HEK293T (cell line): ENCODE measurements around the gene MPZL1.

Experiments
- BHLHE40 ChIP-seq: fragments of 450-650 bp; IDR thresholded peaks from 2 replicates; pipeline ENCODE4 v1.6.1; 2016; ENCODE audit warnings: mild to moderate bottlenecking, moderate library complexity, borderline replicate concordance
- ELF4 ChIP-seq: fragments of 450-650 bp; IDR thresholded peaks from 2 replicates; pipeline ENCODE4 v1.6.1; 2017; ENCODE audit warnings: antibody characterized with exemption
- FOXK2 ChIP-seq: fragments of 450-650 bp; IDR thresholded peaks from 2 replicates; pipeline ENCODE4 v1.6.1; 2016; ENCODE audit warnings: mild to moderate bottlenecking
- FOXM1 ChIP-seq: fragments of 450-650 bp; IDR thresholded peaks from 2 replicates; pipeline ENCODE4 v1.6.1; 2017; ENCODE audit warnings: mild to moderate bottlenecking, borderline replicate concordance
- HDGF ChIP-seq: fragments of 450-650 bp; IDR thresholded peaks from 2 replicates; pipeline ENCODE4 v1.6.1; 2017; ENCODE audit warnings: antibody characterized with exemption, borderline replicate concordance
- SP1 ChIP-seq: fragments of 450-650 bp; IDR thresholded peaks from 2 replicates; pipeline ENCODE4 v1.6.1; 2017

DNA sequence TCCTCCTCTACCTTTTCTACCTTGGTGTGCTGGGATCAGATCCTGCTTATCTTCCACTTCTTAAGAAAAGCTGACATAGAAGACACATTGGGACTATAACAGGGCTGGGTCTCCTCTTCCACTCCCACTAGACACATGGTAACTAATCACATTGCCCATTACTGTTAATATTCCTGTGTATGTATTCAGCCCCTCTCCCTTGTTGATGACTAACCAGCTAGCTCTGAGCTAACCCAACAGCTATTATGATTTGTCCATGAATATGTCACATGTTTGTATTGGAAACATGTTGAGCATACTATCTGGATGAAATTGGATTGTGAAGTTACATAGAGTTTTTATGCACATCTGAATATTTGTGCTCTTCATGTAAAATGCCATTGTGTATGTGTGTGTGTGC is 52.9 kb downstream of the MPZL1 start:
- TF ChIP-seq HDGF, result no peak
- TF ChIP-seq FOXM1, result no peak
- no peak for TF ChIP-seq FOXK2
- TF ChIP-seq BHLHE40, result no peak
- no peak for TF ChIP-seq ELF4
- no peak for TF ChIP-seq SP1
